Urinary bladder (tissue), 4 donors: ENCODE measurements around the gene CEP192. TPM values are rescaled to one million over a fixed set of nuclear protein-coding genes. Genes with fewer than 3 reads are reported as not detected.

ENCODE experiments used
- DNase-seq: peaks from one replicate; pipeline ENCODE4 v3.0.0-alpha.2; 2015; ENCODE audit errors: extremely low spot score
- H3K27ac ChIP-seq: one replicate; pipeline ENCODE4 v1.5.1; 2013; ENCODE audit warnings: low read depth, mild to moderate bottlenecking, moderate library complexity
- H3K36me3 ChIP-seq: one replicate; pipeline ENCODE4 v1.6.1; 2013; ENCODE audit warnings: mild to moderate bottlenecking, moderate library complexity; ENCODE audit not compliant: insufficient read depth
- H3K4me1 ChIP-seq: one replicate; pipeline ENCODE4 v1.6.1; 2013; ENCODE audit warnings: mild to moderate bottlenecking, moderate library complexity; ENCODE audit not compliant: insufficient read depth
- H3K4me3 ChIP-seq: one replicate; pipeline ENCODE4 v1.5.1; 2013; ENCODE audit warnings: low read depth, low read length
- WGBS: extraction: QIAGEN DNeasy Blood & Tissue Kit; methylation state at CpG from one replicate; pipeline ENCODE4 v1.1.7; 2013; 5-methylcytosine and 5-hydroxymethylcytosine counted together
- polyA plus RNA-seq: library from polyadenylated mRNA; stranded (reverse); fragments of 200-250 nt; gene quantifications from one replicate; pipeline ENCODE4 v1.2.3, GENCODE V29; 2013
- total RNA-seq: library from RNA; depleted of rRNA; stranded (reverse); fragments of >200 nt; gene quantifications from one replicate; pipeline ENCODE4 v1.2.3, GENCODE V29; 2014
- donor health status: healthy with polysubstance abuse.
- donor health status: healthy.

CEP192 gene
- total and polyA plus RNA-seq, 2 donors = 12.8 to 69.8 TPM

GRCh38 chr18:13164406-13164805 is 173.2 kb downstream of the CEP192 start:
- DNase-seq = no peak
- no peak overlapping the region for H3K27ac ChIP-seq
- no peak overlapping the region for H3K4me3 ChIP-seq
- no peaks in the 10 kb centered on the region for H3K4me1 ChIP-seq
- 94% methylated on average over 13 of the region's 13 CpGs for WGBS
- H3K36me3 ChIP-seq = no peaks in the 10 kb centered on the region

DNA sequence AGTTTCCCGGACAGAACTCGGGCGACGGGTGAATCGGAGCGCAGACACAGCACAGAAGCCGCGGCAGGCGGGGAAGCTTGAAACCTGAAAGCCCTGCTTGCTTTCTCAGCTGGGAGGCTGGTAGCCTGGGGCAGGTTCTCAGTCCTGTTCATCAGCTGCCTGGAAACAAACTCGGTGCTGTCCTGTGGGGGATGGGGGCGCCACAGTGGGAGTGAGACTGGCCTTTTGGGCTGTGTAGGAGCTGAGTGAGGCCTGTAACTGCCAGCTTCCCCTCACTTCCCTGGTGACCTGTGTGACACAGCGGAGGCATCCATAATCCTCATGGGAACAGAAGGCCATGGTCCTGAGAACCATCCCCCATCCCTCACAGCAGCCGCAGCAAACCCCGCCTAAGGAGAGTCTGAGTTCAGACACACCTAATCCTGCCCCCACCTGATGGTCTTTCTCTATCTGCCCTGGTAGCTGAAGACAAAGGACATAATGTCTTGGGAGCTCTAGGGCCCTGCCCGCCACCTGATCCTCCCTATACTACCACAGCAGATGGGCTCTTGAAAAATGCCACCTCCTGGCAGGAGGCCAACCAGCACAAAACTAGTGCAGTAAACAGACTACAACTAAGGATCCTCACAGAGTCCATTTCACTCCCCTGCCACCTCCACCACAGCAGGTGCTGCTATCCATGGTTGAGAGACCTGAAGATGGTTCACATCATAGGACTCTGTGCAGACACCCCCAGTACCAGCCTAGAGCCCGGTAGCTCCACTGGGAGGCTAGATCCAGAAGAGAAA is 174.7 kb downstream of the CEP192 start:
- DNase-seq = no peak
- H3K27ac ChIP-seq = no peak overlapping the region
- 93% methylated on average over 16 of the region's 16 CpGs for WGBS
- H3K4me1 ChIP-seq = no peaks in the 10 kb centered on the region
- H3K36me3 ChIP-seq = no peaks in the 10 kb centered on the region
- H3K4me3 ChIP-seq = no peak overlapping the region

DNA sequence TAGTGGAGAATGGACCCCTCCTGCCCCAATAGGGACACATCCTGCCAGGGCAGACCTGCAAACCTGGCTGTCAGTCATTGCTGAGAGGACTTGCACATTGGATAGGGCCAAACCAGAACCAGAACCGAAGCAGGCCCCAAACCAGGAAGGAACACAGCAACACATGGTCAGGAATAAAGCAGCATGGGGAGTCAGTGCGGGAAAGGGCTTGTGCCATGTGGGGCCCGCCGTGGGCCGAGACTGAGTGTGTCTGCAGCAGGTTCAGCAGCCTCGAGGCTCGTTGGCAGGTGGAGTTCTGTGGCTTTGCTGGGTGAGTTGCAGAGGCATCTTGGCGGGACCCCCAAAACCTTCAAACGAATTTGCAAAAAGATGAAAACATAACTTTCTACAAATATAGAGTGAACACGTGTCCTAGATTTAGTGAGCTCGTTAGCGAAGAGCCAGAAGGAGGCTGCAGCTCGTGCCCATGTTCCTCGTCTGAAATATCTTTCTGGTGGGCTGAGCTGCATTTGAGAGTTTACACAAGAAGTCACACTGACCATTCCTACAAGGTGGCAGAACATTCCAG is 182.5 kb downstream of the CEP192 start:
- DNase-seq = no peak
- Histone ChIP-seq H3K4me1 (no peaks in the 10 kb centered on the region), H3K27ac (no peak overlapping the region), H3K36me3 (no peaks in the 10 kb centered on the region), H3K4me3 (no peak overlapping the region)
- WGBS = 89% methylated on average over 14 of the region's 14 CpGs

Other genes with a start within 250 kb of the CEP192 start
- gene PTPN2, start 107.1 kb upstream of the CEP192 start, total RNA-seq = 36.9 TPM
- gene PTPN2, start 107.1 kb upstream of the CEP192 start, polyA plus RNA-seq = 27.0 TPM
- 26.6 TPM for gene SEH1L, start 43.4 kb upstream of the CEP192 start, total RNA-seq
- 18.1 TPM for gene SEH1L, start 43.4 kb upstream of the CEP192 start, polyA plus RNA-seq
- gene LDLRAD4, start 227.4 kb downstream of the CEP192 start, total RNA-seq = 52.3 TPM
- gene LDLRAD4, start 227.4 kb downstream of the CEP192 start, polyA plus RNA-seq = 13.8 TPM